SU-DHL-6 (cell line): Measurements from ENCODE around the gene PPP2R3B.

Source experiments
- EZH2phosphoT487 ChIP-seq: fragments of 200-600 bp; sonication (generic), shearing (Covaris generic); conservative IDR thresholded peaks from 2 replicates; pipeline ENCODE4 v1.6.1; 2018; ENCODE audit warnings: mild to moderate bottlenecking, antibody characterized with exemption, low read length, moderate library complexity, mixed read lengths
- TF ChIP-seq, protein P1 (sequence below): fragments of 200-600 bp; sonication (generic); IDR thresholded peaks from one replicate; pipeline ENCODE4 v1.5.1; 2017; ENCODE audit warnings: antibody characterized with exemption, mild to moderate bottlenecking, low read length, moderate library complexity; ENCODE audit not compliant: insufficient read depth, poor library complexity, severe bottlenecking

DNA sequence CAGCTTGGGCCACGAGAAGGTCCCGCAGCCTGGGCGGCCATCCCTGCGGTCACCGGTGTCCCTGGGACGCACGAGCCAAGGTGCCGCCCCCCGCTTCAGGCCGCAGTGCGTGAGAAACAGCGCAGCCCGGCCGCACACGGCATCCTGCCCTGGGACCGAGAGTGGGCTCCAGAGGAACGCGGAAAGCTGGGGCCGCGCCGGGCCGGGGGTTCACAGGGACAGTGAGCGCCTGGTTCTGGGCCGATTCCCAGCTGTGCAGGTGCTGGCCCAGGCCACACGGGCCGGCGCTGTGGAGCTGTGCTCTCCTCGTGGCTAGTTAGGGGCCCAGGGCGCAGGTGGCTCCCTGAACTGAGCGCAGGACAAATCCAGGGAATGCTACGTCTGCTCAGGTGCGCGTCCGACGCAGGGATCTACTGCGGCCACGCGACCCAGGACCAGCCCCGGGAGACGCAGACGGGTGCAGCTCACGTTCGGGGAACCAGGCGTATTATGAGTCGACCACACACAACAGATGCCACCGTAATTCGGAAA lies 42.3 kb downstream of the PPP2R3B start:
- TF ChIP-seq, protein P1, sequence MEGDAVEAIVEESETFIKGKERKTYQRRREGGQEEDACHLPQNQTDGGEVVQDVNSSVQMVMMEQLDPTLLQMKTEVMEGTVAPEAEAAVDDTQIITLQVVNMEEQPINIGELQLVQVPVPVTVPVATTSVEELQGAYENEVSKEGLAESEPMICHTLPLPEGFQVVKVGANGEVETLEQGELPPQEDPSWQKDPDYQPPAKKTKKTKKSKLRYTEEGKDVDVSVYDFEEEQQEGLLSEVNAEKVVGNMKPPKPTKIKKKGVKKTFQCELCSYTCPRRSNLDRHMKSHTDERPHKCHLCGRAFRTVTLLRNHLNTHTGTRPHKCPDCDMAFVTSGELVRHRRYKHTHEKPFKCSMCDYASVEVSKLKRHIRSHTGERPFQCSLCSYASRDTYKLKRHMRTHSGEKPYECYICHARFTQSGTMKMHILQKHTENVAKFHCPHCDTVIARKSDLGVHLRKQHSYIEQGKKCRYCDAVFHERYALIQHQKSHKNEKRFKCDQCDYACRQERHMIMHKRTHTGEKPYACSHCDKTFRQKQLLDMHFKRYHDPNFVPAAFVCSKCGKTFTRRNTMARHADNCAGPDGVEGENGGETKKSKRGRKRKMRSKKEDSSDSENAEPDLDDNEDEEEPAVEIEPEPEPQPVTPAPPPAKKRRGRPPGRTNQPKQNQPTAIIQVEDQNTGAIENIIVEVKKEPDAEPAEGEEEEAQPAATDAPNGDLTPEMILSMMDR, result no peak
- no peak for TF ChIP-seq EZH2phosphoT487
